ENCODE measurements around the gene MAP3K14.

Gene MAP3K14

GRCh38 chr17:45262516-45263476 lies 54.0 kb downstream of the MAP3K14 start:
- no peaks in the 10 kb centered on the region for H3K27me3 ChIP-seq (ENCODE audit: insufficient read depth, low read depth)
- H4K20me1 ChIP-seq (ENCODE audit: insufficient read depth): no peaks in the 10 kb centered on the region
- H3K36me3 ChIP-seq (ENCODE audit: insufficient read depth): no peaks in the 10 kb centered on the region
- no peaks in the 10 kb centered on the region for H3K79me2 ChIP-seq (ENCODE audit: insufficient read depth, low read depth)
- H3K9ac ChIP-seq: no peak overlapping the region; the same call in 1 of the 2 replicates
- no peak for TF ChIP-seq CTCF (conservative IDR thresholded peaks at IDR 0.05; ENCODE audit: low read depth, low read length)
- H3K27ac ChIP-seq: no peak overlapping the region
- H2AFZ ChIP-seq (ENCODE audit: low read depth): no peak overlapping the region
- no peak overlapping the region for H3K4me3 ChIP-seq (IDR thresholded peaks at IDR 0.05; ENCODE audit: insufficient read depth, low read depth, low read length)
- H3K4me2 ChIP-seq: peak overlapping the region; percentile 52; the same call in 1 of the 2 replicates
- H3K4me1 ChIP-seq (ENCODE audit: low read depth, poor library complexity, severe bottlenecking): peaks cover 7% of the 10 kb centered on the region

GRCh38 chr17:45261577-45262515 lies 55.0 kb downstream of the MAP3K14 start, which contains the start of gene SPATA32:
TSS of gene SPATA32 (minus strand) at chr17:45262094. CDS start at chr17:45262016, 78 bp downstream.
- no peak for TF ChIP-seq CTCF (conservative IDR thresholded peaks at IDR 0.05; ENCODE audit: low read depth, low read length)
- H4K20me1 ChIP-seq (ENCODE audit: insufficient read depth): no peaks in the 10 kb centered on the region
- H3K4me3 ChIP-seq (IDR thresholded peaks at IDR 0.05; ENCODE audit: insufficient read depth, low read depth, low read length): no peak within 1 kb of the TSS
- H3K27me3 ChIP-seq (ENCODE audit: insufficient read depth, low read depth): no peaks in the 10 kb centered on the region
- H3K36me3 ChIP-seq (ENCODE audit: insufficient read depth): no peaks in the 10 kb centered on the region
- H3K4me1 ChIP-seq (ENCODE audit: low read depth, poor library complexity, severe bottlenecking): peaks cover 8% of the 10 kb centered on the region
- peak within 1 kb of the TSS; percentile 49 for H2AFZ ChIP-seq (ENCODE audit: low read depth)
- H3K4me2 ChIP-seq: peak within 1 kb of the TSS; percentile 52; the same call in 1 of the 2 replicates
- H3K9ac ChIP-seq: peak within 1 kb of the TSS; percentile 55; the same call in 1 of the 2 replicates
- H3K79me2 ChIP-seq (ENCODE audit: insufficient read depth, low read depth): no peaks in the 10 kb centered on the region
- H3K27ac ChIP-seq: peak within 1 kb of the TSS; percentile 49

- H3K4me3 ChIP-seq (IDR thresholded peaks at IDR 0.05; ENCODE audit: insufficient read depth, low read depth, low read length): no peak overlapping the region
- no peak overlapping the region for H2AFZ ChIP-seq (ENCODE audit: low read depth)
- no peaks in the 10 kb centered on the region for H3K79me2 ChIP-seq (ENCODE audit: insufficient read depth, low read depth)
- H3K27me3 ChIP-seq (ENCODE audit: insufficient read depth, low read depth): no peaks in the 10 kb centered on the region
- TF ChIP-seq CTCF (conservative IDR thresholded peaks at IDR 0.05; ENCODE audit: low read depth, low read length): no peak
- H4K20me1 ChIP-seq (ENCODE audit: insufficient read depth): no peaks in the 10 kb centered on the region
- no peak overlapping the region for H3K4me2 ChIP-seq
- no peaks in the 10 kb centered on the region for H3K36me3 ChIP-seq (ENCODE audit: insufficient read depth)
- peaks cover 14% of the 10 kb centered on the region for H3K4me1 ChIP-seq (ENCODE audit: low read depth, poor library complexity, severe bottlenecking)
- H3K27ac ChIP-seq: no peak overlapping the region
- H3K9ac ChIP-seq: no peak overlapping the region
These were observed 56.5 kb downstream of the MAP3K14 start for GRCh38 chr17:45260204-45260783.

- no peak for TF ChIP-seq CTCF (conservative IDR thresholded peaks at IDR 0.05; ENCODE audit: low read depth, low read length)
These were observed 57.8 kb downstream of the MAP3K14 start for GRCh38 chr17:45258981-45259380.

More at GRCh38 chr17:45258981-45259380, 57.8 kb downstream of the MAP3K14 start:
- Histone ChIP-seq H3K4me2 (no peak overlapping the region), H3K27ac (no peak overlapping the region), H3K36me3 (ENCODE audit: insufficient read depth) (no peaks in the 10 kb centered on the region), H2AFZ (ENCODE audit: low read depth) (no peak overlapping the region), H3K4me3 (IDR thresholded peaks at IDR 0.05; ENCODE audit: insufficient read depth, low read depth, low read length) (no peak overlapping the region), H3K79me2 (ENCODE audit: insufficient read depth, low read depth) (no peaks in the 10 kb centered on the region), H3K9ac (no peak overlapping the region), H3K4me1 (ENCODE audit: low read depth, poor library complexity, severe bottlenecking) (peaks cover 14% of the 10 kb centered on the region), H4K20me1 (ENCODE audit: insufficient read depth) (no peaks in the 10 kb centered on the region), H3K27me3 (ENCODE audit: insufficient read depth, low read depth) (no peaks in the 10 kb centered on the region)
